Measurements from ENCODE around the gene LYPD5.
"Not testable (repeated sequence)": the region's sequence is repeated elsewhere in the genome, so short reads cannot be mapped to it uniquely, and the experiment has no call there.

The LYPD5 gene

GRCh38 chr19:43814663-43815352, 12.6 kb upstream of the LYPD5 start:
- no peak overlapping the region for H3K4me3 ChIP-seq (ENCODE audit: low read length)
- TF ChIP-seq ZNF274 (IDR thresholded peaks at IDR 0.05; ENCODE audit: low read depth, low read length): no peak

- TF ChIP-seq ZNF274 (IDR thresholded peaks at IDR 0.05; ENCODE audit: low read depth, low read length): no peak
- no peak overlapping the region for H3K4me3 ChIP-seq (ENCODE audit: low read length)
Measured at GRCh38 chr19:43812688-43813087, 10.4 kb upstream of the LYPD5 start.

GRCh38 chr19:43812259-43812658, 10.0 kb upstream of the LYPD5 start:
- no peak overlapping the region for H3K4me3 ChIP-seq (ENCODE audit: low read length)

GRCh38 chr19:43811837-43812236, 9.6 kb upstream of the LYPD5 start:
- H3K4me3 ChIP-seq (ENCODE audit: low read length): no peak overlapping the region
- TF ChIP-seq ZNF274 (IDR thresholded peaks at IDR 0.05; ENCODE audit: low read depth, low read length): no peak

More at GRCh38 chr19:43812259-43812658, 10.0 kb upstream of the LYPD5 start:
- TF ChIP-seq ZNF274 (IDR thresholded peaks at IDR 0.05; ENCODE audit: low read depth, low read length): no peak

- TF ChIP-seq ZNF274 (IDR thresholded peaks at IDR 0.05; ENCODE audit: low read depth, low read length): no peak
- no peak overlapping the region for H3K4me3 ChIP-seq (ENCODE audit: low read length)
Measured at GRCh38 chr19:43809762-43810696, 7.8 kb upstream of the LYPD5 start.

- no peak for TF ChIP-seq ZNF274 (IDR thresholded peaks at IDR 0.05; ENCODE audit: low read depth, low read length)
- no peak overlapping the region for H3K4me3 ChIP-seq (ENCODE audit: low read length)
Measured at GRCh38 chr19:43807651-43808050, 5.4 kb upstream of the LYPD5 start.

GRCh38 chr19:43806848-43807247, 4.6 kb upstream of the LYPD5 start:
- no peak overlapping the region for H3K4me3 ChIP-seq (ENCODE audit: low read length)
- TF ChIP-seq ZNF274 (IDR thresholded peaks at IDR 0.05; ENCODE audit: low read depth, low read length): no peak

- H3K4me3 ChIP-seq (ENCODE audit: low read length): not testable (repeated sequence)
Measured at GRCh38 chr19:43806401-43806800, 4.2 kb upstream of the LYPD5 start.

GRCh38 chr19:43804432-43804831, 2.2 kb upstream of the LYPD5 start:
- no peak for TF ChIP-seq ZNF274 (IDR thresholded peaks at IDR 0.05; ENCODE audit: low read depth, low read length)
- H3K4me3 ChIP-seq (ENCODE audit: low read length): no peak overlapping the region

- no peak overlapping the region for H3K4me3 ChIP-seq (ENCODE audit: low read length)
- no peak for TF ChIP-seq ZNF274 (IDR thresholded peaks at IDR 0.05; ENCODE audit: low read depth, low read length)
Measured at GRCh38 chr19:43799502-43800142, 2.6 kb downstream of the LYPD5 start.

- no peak for TF ChIP-seq ZNF274 (IDR thresholded peaks at IDR 0.05; ENCODE audit: low read depth, low read length)
- peak overlapping the region; percentile 45; the same call in 1 of the 2 replicates for H3K4me3 ChIP-seq (ENCODE audit: low read length)
Measured at GRCh38 chr19:43798546-43799409, 3.5 kb downstream of the LYPD5 start.

GRCh38 chr19:43798026-43798545, 4.2 kb downstream of the LYPD5 start:
- TF ChIP-seq ZNF274 (IDR thresholded peaks at IDR 0.05; ENCODE audit: low read depth, low read length): no peak
- H3K4me3 ChIP-seq (ENCODE audit: low read length): peak overlapping the region; percentile 45; the same call in 1 of the 2 replicates

GRCh38 chr19:43797556-43797955, 4.7 kb downstream of the LYPD5 start:
- H3K4me3 ChIP-seq (ENCODE audit: low read length): no peak overlapping the region
- no peak for TF ChIP-seq ZNF274 (IDR thresholded peaks at IDR 0.05; ENCODE audit: low read depth, low read length)

Measured in GM08714 (cell line).